Muscle layer of duodenum (tissue), 2 donors: ENCODE measurements around the gene ACRBP.
A peak's percentile ranks its signal among the peaks of the same experiment; 100 is the strongest.

Experiments used
- H3K27ac ChIP-seq: one replicate; pipeline ENCODE4 v1.7.0; 2013; ENCODE audit warnings: mild to moderate bottlenecking, low read length
- H3K27me3 ChIP-seq: one replicate; pipeline ENCODE4 v1.7.0; 2013; ENCODE audit warnings: low read depth, mild to moderate bottlenecking, control low read depth, low read length
- H3K36me3 ChIP-seq, 2 donors: one replicate each; pipeline ENCODE4 v1.7.0; 2013; ENCODE audit warnings: low read length in 2 of 2, control low read depth in 1 of 2, mild to moderate bottlenecking in 1 of 2; ENCODE audit not compliant: insufficient read depth in 2 of 2, control insufficient read depth in 1 of 2
- H3K4me1 ChIP-seq, 2 donors: one replicate each; pipeline ENCODE4 v1.7.0; 2013; ENCODE audit warnings: low read length in 2 of 2, mild to moderate bottlenecking in 2 of 2, control low read depth in 1 of 2, moderate library complexity in 1 of 2; ENCODE audit not compliant: insufficient read depth in 2 of 2, control insufficient read depth in 1 of 2
- H3K4me3 ChIP-seq, 2 donors: one replicate each; pipeline ENCODE4 v1.7.0; 2013; ENCODE audit warnings: low read length in 2 of 2, low read depth in 1 of 2, mild to moderate bottlenecking in 1 of 2
- H3K9me3 ChIP-seq, 2 donors: one replicate each; pipeline ENCODE4 v1.7.0; 2013; ENCODE audit warnings: low read length in 2 of 2, control low read depth in 1 of 2, mild to moderate bottlenecking in 1 of 2; ENCODE audit not compliant: control insufficient read depth in 1 of 2
- donor health status: healthy.

The ACRBP gene

DNA sequence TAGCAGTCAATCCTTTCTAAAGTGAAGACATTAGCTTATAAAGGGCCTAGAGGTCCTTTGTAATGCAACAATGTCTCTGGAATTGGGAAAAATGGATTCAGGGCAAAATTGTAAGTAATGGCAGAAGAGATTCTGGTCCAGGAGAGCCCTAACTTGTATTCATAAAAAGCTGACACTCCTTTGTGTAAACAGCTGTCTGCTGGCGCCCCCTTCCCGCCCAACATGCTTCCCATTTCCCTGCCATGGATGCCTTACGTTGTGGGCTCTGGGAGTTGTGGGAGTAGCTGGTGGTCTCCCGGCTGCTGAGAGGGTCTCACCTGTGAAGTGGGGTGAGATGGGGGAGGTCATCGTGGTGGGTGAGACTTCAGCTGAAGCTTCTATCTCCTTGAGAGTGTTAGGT, 2.3 kb downstream of the ACRBP start:
- H3K36me3 ChIP-seq, result peaks cover 0 to 7% of the 10 kb centered on the region in 2 donors
- peaks cover 0 to 5% of the 10 kb centered on the region in 2 donors for H3K4me1 ChIP-seq
- no peaks in the 10 kb centered on the region for H3K9me3 ChIP-seq
- H3K4me3 ChIP-seq, result no peak overlapping the region
- no peaks in the 10 kb centered on the region for H3K27me3 ChIP-seq
- no peak overlapping the region for H3K27ac ChIP-seq

DNA sequence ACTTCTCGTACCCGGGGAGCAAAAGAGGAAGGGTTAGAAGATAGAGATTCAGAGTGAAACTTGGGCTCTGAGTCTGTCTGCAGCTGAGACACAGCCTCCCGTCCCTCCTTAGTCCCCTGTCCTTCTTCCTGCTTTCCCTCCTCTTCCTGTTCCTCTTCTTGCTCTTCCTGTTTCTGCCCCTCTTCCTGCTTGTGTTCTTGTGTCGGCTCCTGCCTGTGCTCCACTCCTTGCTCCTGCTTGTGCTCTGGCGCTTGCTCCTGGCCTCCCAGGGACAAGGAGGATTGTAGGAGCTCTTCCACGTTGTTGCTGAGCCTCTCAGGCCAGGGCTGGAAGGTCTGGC, 3.0 kb downstream of the ACRBP start:
- peaks cover 0 to 5% of the 10 kb centered on the region in 2 donors for H3K4me1 ChIP-seq
- H3K27me3 ChIP-seq, result no peaks in the 10 kb centered on the region
- H3K9me3 ChIP-seq, result no peaks in the 10 kb centered on the region
- H3K36me3 ChIP-seq, result peaks cover 0 to 7% of the 10 kb centered on the region in 2 donors
- H3K27ac ChIP-seq, result no peak overlapping the region
- no peak overlapping the region for H3K4me3 ChIP-seq

DNA sequence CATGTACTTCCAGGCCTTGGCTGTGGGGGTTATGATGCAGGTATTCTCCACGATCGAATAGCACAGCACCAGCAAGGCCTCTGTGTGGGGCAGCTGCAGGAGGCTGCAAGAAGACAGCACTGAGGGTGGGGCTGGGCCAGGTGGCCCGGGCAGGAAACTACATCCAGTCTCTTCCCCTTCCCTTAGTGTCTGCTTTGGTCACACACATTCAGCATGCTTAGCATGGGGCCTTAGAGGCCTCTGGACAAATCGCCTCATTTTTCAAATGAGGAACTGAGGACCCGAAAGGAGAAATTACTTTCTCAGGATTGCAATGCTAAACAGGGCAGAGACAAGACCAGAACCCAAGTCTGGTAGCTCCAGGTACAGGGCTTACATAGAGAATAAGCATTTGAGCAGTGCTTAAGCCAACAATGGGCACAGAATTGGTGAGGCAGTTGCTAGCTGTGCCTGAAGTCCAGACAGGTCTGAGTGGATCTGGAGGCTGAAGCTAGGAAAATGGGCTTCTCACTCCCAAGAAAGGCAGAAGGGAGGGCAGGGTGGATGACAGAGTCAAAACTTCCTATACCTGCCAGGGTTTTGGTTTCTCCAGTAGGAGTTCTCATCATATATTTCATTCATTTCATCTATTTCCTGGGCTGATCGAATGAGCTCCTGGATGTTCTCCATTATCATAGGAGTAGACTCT, 3.5 kb downstream of the ACRBP start:
- H3K27ac ChIP-seq, result no peak overlapping the region

DNA sequence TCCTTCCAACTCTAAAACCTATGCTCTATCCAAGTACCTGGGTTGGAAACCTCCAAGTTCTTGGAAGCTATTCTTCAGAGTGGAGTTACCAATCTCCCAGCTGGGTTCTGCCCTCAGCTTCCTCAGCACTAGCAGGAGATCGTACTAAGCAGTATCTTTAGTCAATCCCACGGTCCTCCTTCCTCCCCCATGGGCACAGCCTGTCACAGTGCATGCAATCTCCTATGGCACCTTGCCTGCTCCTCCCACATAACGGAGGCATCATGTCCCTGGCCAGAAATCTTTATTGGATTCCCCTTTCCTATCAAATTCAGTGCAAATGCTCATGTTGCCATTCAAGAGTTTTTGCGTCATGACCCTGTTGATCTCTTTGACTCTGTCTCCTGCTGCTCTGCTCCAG, 6.1 kb downstream of the ACRBP start:
- H3K36me3 ChIP-seq, result no peaks in the 10 kb centered on the region
- no peaks in the 10 kb centered on the region for H3K27me3 ChIP-seq
- no peaks in the 10 kb centered on the region for H3K4me1 ChIP-seq
- no peak overlapping the region for H3K27ac ChIP-seq
- H3K9me3 ChIP-seq, result no peaks in the 10 kb centered on the region
- no peak overlapping the region for H3K4me3 ChIP-seq

More for the DNA sequence above, 3.5 kb downstream of the ACRBP start:
- no peak overlapping the region for H3K4me3 ChIP-seq
- H3K36me3 ChIP-seq, result peaks cover 0 to 7% of the 10 kb centered on the region in 2 donors
- H3K27me3 ChIP-seq, result no peaks in the 10 kb centered on the region
- H3K4me1 ChIP-seq, result peaks cover 0 to 5% of the 10 kb centered on the region in 2 donors
- no peaks in the 10 kb centered on the region for H3K9me3 ChIP-seq

DNA sequence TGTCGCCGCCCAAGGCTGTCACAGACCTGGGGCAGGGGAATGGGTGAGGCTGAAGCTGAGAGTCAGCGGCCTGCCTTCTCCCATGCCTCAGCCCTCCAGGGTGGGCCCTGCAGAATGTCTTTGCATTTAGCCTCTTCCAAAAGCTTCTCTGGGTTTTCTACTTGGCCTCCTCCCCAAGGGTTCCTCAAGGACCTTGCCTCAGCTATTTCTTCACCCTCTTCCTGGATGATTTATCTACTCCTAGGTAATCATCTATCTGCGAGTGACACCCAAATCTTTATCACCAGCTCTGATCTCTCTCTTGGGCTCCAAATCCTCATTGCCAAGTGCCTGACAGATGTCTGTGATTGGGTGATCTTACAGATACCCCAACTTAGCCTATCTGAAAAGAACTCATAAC, 6.7 kb downstream of the ACRBP start:
- no peak overlapping the region for H3K4me3 ChIP-seq
- no peak overlapping the region for H3K27ac ChIP-seq
- H3K36me3 ChIP-seq, result no peaks in the 10 kb centered on the region
- H3K4me1 ChIP-seq, result peaks cover 0 to under 1% of the 10 kb centered on the region in 2 donors
- H3K9me3 ChIP-seq, result no peaks in the 10 kb centered on the region
- no peaks in the 10 kb centered on the region for H3K27me3 ChIP-seq

DNA sequence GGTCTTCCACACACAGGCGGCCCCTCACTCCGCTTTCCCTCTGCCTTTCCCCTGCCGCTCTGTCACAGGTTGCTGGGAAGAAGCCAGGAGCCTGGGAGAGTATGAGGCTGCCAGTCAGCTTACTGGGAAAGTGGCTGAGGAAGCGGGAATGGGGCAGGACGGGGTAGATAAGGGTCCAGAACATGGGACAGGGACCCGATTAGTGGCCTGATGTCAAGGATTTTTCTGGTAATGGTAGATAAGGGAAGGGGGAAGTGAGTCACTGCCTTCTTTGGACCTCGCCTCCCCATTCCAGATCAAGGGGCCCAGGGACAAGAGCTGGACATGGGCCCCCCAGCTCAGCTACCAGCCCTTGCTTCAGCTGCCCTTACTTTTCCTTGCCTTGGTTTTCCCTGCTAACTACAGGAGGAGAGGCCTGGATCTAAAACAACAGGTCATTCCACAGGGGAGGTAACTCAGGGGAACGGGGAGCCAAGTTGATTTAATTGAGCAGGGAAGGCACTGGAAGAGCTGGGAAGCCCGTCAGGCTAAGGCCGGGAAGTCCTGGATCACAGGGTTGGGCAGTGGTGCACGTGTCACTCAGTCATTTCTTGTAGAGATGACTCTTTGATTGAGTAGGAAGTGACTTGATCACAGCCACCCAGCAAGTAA, 8.0 kb downstream of the ACRBP start:
- Histone ChIP-seq H3K4me3 (no peak overlapping the region), H3K27me3 (no peaks in the 10 kb centered on the region), H3K27ac (no peak overlapping the region), H3K36me3 (no peaks in the 10 kb centered on the region), H3K4me1 (peaks cover 0 to 5% of the 10 kb centered on the region in 2 donors), H3K9me3 (no peaks in the 10 kb centered on the region)

DNA sequence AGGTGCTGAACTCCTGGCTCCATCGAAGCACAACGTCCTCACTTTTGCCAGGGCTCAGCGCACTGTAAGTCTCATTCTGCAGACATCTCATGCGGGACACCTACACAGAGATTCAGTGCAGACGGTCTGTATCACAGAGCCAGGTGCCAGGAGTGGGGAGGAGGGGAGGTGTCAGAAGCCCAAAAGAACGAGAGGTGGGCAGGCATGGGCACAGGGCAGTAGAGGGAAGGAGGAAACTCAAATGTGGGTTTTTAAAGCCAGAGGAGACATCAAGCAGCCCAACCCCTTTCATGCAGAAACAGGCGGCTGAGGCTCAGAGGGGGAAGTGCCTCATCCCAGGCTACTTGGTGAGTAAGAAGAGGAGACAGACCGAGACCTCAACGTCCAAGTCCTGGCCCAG, 8.9 kb downstream of the ACRBP start:
- Histone ChIP-seq H3K27ac (no peak overlapping the region), H3K4me1 (peaks cover 1 to 5% of the 10 kb centered on the region in 2 donors), H3K36me3 (no peaks in the 10 kb centered on the region), H3K4me3 (no peak overlapping the region), H3K27me3 (no peaks in the 10 kb centered on the region), H3K9me3 (no peaks in the 10 kb centered on the region)

DNA sequence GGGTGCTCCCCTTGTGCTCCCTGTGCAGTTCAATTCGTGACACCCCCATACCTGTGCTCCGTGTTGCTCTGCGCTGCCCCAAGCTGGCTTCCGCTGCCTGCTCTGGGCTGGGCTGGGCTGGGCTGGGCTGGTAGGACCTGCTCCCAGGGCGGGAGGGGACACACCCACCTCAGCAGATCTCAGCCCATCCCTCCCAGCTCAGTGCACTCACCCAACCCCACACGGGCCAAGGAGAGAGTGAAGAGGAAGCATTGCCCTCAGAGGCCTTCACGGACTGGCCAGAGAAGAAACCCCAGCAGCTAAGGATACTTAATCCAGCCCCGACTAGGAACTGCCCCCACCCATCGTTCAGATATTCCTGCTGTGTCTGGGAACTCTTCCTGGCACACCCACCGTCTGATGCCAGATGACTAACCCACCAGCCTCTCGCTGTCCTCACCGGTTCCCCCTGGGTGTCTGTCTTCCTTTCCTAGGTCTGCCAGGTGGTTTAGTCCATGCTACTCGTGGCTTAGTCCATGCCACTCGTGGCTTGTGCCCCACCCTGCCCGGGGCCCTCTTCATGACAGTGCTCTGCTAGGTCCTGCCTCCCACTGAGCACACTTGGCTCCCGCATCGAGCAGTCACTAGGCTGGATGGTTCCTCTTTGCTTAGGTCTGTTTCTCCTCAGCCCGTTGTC, 11.2 kb downstream of the ACRBP start, which contains the start of gene LPAR5:
LPAR5 (minus strand) TSS at position 104 of the 676 bp plus-strand sequence. CDS start 14,711 bp downstream, outside the sequence.
- peak within 1 kb of the TSS; percentile 61 for H3K27ac ChIP-seq
- no peaks in the 10 kb centered on the region for H3K27me3 ChIP-seq

DNA sequence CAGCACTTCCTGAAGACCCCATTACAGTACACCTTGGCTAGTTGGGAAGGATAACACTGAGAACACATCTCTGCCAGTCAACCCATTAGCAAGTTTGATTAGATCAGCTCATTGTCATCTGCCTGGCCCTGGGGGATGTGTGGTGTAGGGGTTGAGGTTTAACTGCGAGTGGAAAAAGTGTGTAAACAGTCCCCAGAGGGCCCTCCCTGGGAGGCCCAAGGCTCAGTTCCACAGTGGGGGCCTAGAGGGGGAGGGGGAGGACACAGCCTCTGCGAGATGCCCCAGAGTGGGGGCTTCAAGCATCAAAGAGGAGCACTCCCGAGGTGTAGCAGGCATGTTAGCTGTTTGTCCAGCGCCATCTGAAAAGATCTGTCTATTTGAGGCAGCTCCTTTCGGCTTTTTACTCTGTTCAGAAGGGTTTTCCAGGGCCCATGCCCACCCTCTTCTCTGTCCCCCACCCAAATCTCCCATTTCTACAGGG, 11.8 kb downstream of the ACRBP start:
- Histone ChIP-seq H3K4me1 (peaks cover 8 to 13% of the 10 kb centered on the region in 2 donors), H3K36me3 (no peaks in the 10 kb centered on the region), H3K4me3 (peak overlapping the region in 1 of 2 donors; percentile 2), H3K9me3 (no peaks in the 10 kb centered on the region), H3K27ac (peak overlapping the region; percentile 61), H3K27me3 (no peaks in the 10 kb centered on the region)

More for the DNA sequence above, 11.2 kb downstream of the ACRBP start, which contains the start of gene LPAR5:
- Histone ChIP-seq H3K36me3 (no peaks in the 10 kb centered on the region), H3K4me3 (peak within 1 kb of the TSS in 1 of 2 donors; percentile 2), H3K9me3 (no peaks in the 10 kb centered on the region), H3K4me1 (peaks cover 8 to 9% of the 10 kb centered on the region in 2 donors)

DNA sequence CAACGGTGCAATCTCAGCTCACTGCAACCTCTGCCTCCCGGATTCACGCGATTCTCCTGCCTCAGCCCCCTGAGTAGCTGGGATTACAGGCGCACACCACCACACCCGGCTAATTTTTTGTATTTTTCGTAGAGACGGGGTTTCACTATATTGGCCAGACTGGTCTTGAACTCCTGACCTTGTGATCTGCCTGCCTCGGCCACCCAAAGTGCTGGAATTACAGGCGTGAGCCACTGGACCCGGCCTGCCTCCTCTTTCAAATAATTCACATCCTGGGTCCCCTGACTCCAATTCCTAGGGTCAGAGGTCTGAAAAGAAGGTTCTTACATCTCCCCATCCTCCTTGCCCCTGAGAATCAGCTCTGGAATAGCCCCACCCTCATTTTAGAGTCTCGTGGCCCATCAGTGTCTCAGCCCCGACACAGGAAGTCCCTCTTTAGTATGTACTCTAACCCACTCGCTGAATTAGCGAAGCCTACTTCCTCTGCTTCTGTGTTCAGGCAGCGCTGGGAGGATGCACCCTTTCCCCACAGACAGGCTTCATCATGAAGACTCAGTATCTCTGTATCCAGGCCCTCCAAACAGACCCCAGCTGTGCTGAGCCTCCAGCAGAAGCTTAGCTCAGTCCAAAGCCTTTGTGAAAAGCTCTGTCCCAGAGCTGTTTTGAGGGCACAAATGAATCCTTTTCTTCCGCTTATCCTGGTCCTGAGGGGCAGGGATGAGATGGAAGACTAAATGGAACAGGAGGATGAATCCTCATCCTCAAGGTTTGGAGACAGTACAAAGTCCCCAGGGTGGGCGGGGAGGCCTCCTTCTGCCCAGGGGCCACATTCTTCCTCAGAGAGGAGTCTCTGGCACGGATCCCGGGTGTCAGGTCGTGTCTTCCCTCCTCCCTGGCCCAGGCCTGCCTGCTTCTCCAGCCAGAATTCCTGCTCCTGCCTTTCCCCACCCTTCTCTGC, 14.9 kb downstream of the ACRBP start:
- peak overlapping the region; percentile 92 for H3K27ac ChIP-seq
- H3K9me3 ChIP-seq, result no peaks in the 10 kb centered on the region
- no peaks in the 10 kb centered on the region for H3K27me3 ChIP-seq
- H3K4me1 ChIP-seq, result peaks cover 8 to 13% of the 10 kb centered on the region in 2 donors
- no peak overlapping the region for H3K4me3 ChIP-seq
- no peaks in the 10 kb centered on the region for H3K36me3 ChIP-seq
